ENCODE data around the gene PIP5KL1. TPM values are rescaled to one million over a fixed set of nuclear protein-coding genes. Genes with fewer than 3 reads are reported as not detected.
A peak's percentile ranks its signal among the peaks of the same experiment; 100 is the strongest.

Gene PIP5KL1
- total and polyA plus RNA-seq, 2 experiments from 2014 or later: 13.4 to 19.5 TPM

GRCh38 chr9:127905004-127905728 is 25.4 kb downstream of the PIP5KL1 start:
- Histone ChIP-seq H3F3A (replicated peaks; ENCODE audit: low read depth) (peaks cover 13% of the 10 kb centered on the region; the same call in 1 of the 2 replicates), H3K27ac (ENCODE audit: low read depth) (no peak overlapping the region), H4K20me1 (replicated peaks; ENCODE audit: insufficient read depth) (no peaks in the 10 kb centered on the region), H3K4me3 (no peak overlapping the region), H3K27me3 (ENCODE audit: insufficient read depth) (no peaks in the 10 kb centered on the region), H3K36me3 (ENCODE audit: insufficient read depth) (no peaks in the 10 kb centered on the region), H2AFZ (no peak overlapping the region), H3K4me2 (peak overlapping the region; percentile 68; the same call in 1 of the 2 replicates), H3K4me1 (ENCODE audit: insufficient read depth) (peaks cover 23% of the 10 kb centered on the region), H3K79me2 (replicated peaks; ENCODE audit: insufficient read depth) (no peaks in the 10 kb centered on the region), H3K9me2 (ENCODE audit: insufficient read depth) (no peaks in the 10 kb centered on the region)
- H3K4me1 Mint-ChIP-seq: peaks cover 19% of the 10 kb centered on the region
- TF ChIP-seq JUNB (IDR thresholded peaks at IDR 0.05; ENCODE audit: unreplicated experiment) (no peak), ETS1 (IDR thresholded peaks at IDR 0.05) (no peak), EZH2phosphoT487 (IDR thresholded peaks at IDR 0.05; ENCODE audit: unreplicated experiment) (no peak), NANOG (IDR thresholded peaks at IDR 0.05; ENCODE audit: borderline replicate concordance) (no peak), STAT1 (IDR thresholded peaks at IDR 0.05; ENCODE audit: unreplicated experiment) (no peak), ZNF331 (CRISPR knock-in tag; IDR thresholded peaks at IDR 0.05; ENCODE audit: low read depth) (no peak), REST (IDR thresholded peaks at IDR 0.05; ENCODE audit: unreplicated experiment) (no peak), POLR2AphosphoS5 (IDR thresholded peaks at IDR 0.05; ENCODE audit: low read depth) (no peak), ZNF114 (CRISPR knock-in tag; IDR thresholded peaks at IDR 0.05) (no peak), EZH2 (IDR thresholded peaks at IDR 0.05; ENCODE audit: low read depth, unreplicated experiment) (no peak), ZNF462 (CRISPR knock-in tag; IDR thresholded peaks at IDR 0.05) (no peak), CREB1 (CRISPR knock-in tag; IDR thresholded peaks at IDR 0.05; ENCODE audit: low read depth) (no peak)
- TF ChIP-seq, protein P1, sequence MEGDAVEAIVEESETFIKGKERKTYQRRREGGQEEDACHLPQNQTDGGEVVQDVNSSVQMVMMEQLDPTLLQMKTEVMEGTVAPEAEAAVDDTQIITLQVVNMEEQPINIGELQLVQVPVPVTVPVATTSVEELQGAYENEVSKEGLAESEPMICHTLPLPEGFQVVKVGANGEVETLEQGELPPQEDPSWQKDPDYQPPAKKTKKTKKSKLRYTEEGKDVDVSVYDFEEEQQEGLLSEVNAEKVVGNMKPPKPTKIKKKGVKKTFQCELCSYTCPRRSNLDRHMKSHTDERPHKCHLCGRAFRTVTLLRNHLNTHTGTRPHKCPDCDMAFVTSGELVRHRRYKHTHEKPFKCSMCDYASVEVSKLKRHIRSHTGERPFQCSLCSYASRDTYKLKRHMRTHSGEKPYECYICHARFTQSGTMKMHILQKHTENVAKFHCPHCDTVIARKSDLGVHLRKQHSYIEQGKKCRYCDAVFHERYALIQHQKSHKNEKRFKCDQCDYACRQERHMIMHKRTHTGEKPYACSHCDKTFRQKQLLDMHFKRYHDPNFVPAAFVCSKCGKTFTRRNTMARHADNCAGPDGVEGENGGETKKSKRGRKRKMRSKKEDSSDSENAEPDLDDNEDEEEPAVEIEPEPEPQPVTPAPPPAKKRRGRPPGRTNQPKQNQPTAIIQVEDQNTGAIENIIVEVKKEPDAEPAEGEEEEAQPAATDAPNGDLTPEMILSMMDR (conservative IDR thresholded peaks at IDR 0.05; ENCODE audit: low read depth in 2 of 2): no peak
- no peaks in the 10 kb centered on the region for H3K36me3 Mint-ChIP-seq (ENCODE audit: low read depth)
- DNase-seq (ENCODE audit: low spot score): no peak
- no peak overlapping the region for H3K4me3 Mint-ChIP-seq
- H3K27ac Mint-ChIP-seq: peak overlapping the region; percentile 35; the same call in 1 of the 2 replicates
- H3K9me3 Mint-ChIP-seq: no peaks in the 10 kb centered on the region
- no peak for ATAC-seq
- H3K27me3 Mint-ChIP-seq (ENCODE audit: insufficient read depth, low read depth, poor library complexity): peaks cover 11% of the 10 kb centered on the region
